Parietal lobe (tissue), 1 donor: ENCODE data around the gene HS1BP3. TPM values are rescaled to one million over a fixed set of nuclear protein-coding genes. Genes with fewer than 3 reads are reported as not detected.

Experiments
- total RNA-seq: library from RNA; depleted of rRNA; stranded (reverse); fragments of >200 nt; gene quantifications from one replicate; pipeline ENCODE4 v1.2.3, GENCODE V29; 2014

HS1BP3 gene, protein sequence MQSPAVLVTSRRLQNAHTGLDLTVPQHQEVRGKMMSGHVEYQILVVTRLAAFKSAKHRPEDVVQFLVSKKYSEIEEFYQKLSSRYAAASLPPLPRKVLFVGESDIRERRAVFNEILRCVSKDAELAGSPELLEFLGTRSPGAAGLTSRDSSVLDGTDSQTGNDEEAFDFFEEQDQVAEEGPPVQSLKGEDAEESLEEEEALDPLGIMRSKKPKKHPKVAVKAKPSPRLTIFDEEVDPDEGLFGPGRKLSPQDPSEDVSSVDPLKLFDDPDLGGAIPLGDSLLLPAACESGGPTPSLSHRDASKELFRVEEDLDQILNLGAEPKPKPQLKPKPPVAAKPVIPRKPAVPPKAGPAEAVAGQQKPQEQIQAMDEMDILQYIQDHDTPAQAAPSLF
- total RNA-seq: 17.5 TPM

DNA sequence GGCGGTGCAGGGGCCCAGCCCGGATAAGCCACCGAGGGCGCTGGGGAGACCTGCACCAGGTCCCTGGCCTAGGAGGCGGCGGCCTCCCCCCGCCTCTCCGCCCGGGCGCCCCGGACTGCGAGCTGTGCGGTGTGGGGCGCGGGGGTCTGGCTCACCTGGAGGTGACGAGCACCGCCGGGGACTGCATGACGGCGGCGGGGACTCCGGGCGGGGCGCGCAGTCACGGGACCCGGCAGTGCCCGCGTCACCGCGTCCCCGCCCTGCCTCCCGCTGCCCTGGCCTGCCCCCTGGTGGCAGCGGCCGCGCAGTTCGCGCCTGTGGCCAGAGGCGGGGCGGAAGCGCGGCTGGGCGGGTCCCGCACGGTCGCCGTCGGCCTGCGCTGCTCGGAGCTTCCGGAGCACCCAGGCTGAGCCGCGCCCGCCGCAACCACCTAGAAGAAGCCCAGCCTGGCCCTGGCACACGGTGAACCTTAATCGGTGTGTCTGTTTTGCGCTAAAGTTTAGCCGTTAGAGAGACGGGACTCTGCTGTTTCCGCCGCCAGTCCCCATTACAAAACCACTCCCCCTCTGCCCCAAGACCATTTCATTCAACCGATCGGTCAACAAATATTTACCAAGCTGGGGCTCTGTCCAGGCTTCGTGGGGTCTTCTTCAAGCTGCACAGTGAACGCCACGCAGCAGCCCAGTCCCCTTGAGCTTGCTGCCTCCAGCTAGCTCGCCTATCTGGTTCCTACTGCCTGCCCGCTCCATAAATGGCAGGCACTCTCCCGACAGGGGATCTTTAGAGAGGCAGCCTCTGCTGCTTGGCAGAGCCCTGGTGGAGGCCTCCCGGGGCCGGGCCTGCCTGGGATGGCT lies at the start of gene HS1BP3:
Gene HS1BP3, minus strand, starts transcription at position 222 of the 854 bp plus-strand sequence. Its CDS starts 35 bp downstream, at position 187.

DNA sequence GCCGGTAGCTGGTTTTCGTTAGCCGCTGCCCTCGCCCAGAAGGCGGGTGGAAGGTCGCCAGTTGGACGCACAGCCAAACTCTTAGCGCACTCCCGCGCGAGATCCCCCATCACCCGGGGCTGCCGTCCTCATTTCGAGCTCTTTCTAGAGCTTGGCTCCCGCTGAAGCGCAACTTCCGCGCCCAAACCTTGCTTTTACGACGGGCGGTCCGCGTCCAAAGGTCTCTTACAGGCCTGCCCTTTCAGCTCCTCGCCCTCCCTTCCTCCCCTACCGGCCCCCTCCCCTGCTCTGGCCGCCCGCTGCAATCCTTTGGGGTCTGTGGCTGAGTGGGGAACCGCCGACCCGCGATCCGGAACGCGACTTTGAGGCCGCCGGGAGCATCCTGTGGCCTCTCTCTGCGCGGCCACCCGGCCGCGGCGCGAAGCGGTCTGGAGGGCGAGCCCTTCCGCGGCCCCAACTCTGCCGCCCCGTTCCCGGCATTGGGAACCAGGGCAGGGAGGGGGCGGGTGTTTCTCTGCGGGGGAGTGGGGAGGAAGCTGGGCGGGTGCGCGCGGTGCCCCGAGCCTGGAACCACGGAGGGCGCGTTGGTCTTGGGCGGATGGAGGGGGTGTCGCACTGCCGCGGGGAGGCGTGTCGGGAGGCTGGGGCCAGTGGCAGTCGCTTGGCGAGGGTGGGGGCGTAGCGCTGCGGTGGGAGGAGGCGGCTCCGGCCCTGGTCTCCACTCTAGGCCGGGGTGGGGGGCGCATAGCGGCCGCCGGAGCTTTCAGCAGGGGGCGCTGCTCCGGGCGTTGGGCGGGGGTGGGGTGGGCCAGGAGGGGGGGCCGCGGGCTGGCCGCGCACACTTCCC lies 15.6 kb upstream of the HS1BP3 start, which contains the start of gene GDF7:
Gene GDF7, plus strand, starts transcription at position 841 of the 847 bp plus-strand sequence. CDS start 96 bp downstream, outside the sequence.

Other genes starting within 250 kb of the HS1BP3 start
- gene RHOB, start 204.0 kb downstream of the HS1BP3 start, total RNA-seq: 186 TPM
- 0.31 TPM for gene GDF7, start 16.0 kb upstream of the HS1BP3 start, total RNA-seq
- 23.5 TPM for gene LDAH, start 172.0 kb upstream of the HS1BP3 start, total RNA-seq